Measurements from ENCODE around the gene STXBP6. TPM values are rescaled to one million over a fixed set of nuclear protein-coding genes. Genes with fewer than 3 reads are reported as not detected.
"Not testable (repeated sequence)": the region's sequence is repeated elsewhere in the genome, so short reads cannot be mapped to it uniquely, and the experiment has no call there.

Gene STXBP6
- total RNA-seq, 1 donor from 2014 or later = 11.0 TPM

DNA sequence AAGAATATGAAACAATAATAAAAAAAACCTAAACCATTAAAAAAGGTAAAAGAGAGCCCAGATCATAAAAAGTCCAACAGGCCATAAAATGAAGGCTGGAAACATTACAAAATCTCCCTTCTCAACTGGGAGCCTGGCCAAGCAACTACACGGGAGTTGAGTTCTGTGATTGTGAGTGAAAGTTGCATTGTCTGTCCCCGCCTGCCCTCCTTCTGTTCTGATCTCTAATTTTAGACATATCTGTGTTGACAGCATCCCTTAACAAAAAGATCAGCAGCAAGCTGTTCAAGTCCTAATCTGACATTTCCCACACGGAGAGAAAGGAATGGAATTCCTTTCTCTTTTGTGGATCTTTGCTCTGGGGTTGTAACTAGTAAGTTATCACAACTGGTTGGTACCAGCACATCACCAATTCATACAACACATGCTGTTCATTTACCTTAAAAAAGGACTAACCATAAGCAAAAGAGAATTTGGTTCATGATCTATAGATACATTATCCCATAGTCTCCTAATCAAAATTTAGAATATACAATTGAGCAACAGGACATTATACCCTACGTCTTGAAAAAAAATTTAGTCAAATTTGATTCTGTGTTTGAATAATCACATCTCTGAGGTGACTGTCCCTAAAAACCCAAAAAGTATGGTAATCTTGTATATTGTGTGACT is 210.9 kb downstream of the STXBP6 start:
- TF ChIP-seq EZH2phosphoT487 (IDR thresholded peaks at IDR 0.05) = no peak
- no peak for TF ChIP-seq EZH2 (IDR thresholded peaks at IDR 0.05)
- TF ChIP-seq, protein P1, sequence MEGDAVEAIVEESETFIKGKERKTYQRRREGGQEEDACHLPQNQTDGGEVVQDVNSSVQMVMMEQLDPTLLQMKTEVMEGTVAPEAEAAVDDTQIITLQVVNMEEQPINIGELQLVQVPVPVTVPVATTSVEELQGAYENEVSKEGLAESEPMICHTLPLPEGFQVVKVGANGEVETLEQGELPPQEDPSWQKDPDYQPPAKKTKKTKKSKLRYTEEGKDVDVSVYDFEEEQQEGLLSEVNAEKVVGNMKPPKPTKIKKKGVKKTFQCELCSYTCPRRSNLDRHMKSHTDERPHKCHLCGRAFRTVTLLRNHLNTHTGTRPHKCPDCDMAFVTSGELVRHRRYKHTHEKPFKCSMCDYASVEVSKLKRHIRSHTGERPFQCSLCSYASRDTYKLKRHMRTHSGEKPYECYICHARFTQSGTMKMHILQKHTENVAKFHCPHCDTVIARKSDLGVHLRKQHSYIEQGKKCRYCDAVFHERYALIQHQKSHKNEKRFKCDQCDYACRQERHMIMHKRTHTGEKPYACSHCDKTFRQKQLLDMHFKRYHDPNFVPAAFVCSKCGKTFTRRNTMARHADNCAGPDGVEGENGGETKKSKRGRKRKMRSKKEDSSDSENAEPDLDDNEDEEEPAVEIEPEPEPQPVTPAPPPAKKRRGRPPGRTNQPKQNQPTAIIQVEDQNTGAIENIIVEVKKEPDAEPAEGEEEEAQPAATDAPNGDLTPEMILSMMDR (IDR thresholded peaks at IDR 0.05) = no peak
- H3K27me3 ChIP-seq = no peaks in the 10 kb centered on the region
- Mint-ChIP-seq H3K36me3 (no peaks in the 10 kb centered on the region), H3K4me1 (peaks cover 12% of the 10 kb centered on the region), H3K9me3 (no peaks in the 10 kb centered on the region), H3K27me3 (ENCODE audit: insufficient read depth, low read depth) (no peaks in the 10 kb centered on the region), H3K4me3 (no peak overlapping the region), H3K27ac (no peak overlapping the region)
- H2AFZ ChIP-seq (replicated peaks) = no peak overlapping the region
- H3K4me1 ChIP-seq = peaks cover 16% of the 10 kb centered on the region
- H3F3A ChIP-seq (ENCODE audit: low read depth) = no peaks in the 10 kb centered on the region
- no peak overlapping the region for H3K4me3 ChIP-seq
- H3K9me3 ChIP-seq (ENCODE audit: low read depth) = no peaks in the 10 kb centered on the region
- H3K4me2 ChIP-seq = no peak overlapping the region
- DNase-seq (ENCODE audit: low spot score) = peak; percentile 27
- H3K27ac ChIP-seq = no peak overlapping the region
- no peaks in the 10 kb centered on the region for H4K20me1 ChIP-seq (ENCODE audit: low read depth)
- H3K36me3 ChIP-seq = no peaks in the 10 kb centered on the region
- no peak overlapping the region for H3K9ac ChIP-seq
- H3K79me2 ChIP-seq (ENCODE audit: low read depth) = no peaks in the 10 kb centered on the region

DNA sequence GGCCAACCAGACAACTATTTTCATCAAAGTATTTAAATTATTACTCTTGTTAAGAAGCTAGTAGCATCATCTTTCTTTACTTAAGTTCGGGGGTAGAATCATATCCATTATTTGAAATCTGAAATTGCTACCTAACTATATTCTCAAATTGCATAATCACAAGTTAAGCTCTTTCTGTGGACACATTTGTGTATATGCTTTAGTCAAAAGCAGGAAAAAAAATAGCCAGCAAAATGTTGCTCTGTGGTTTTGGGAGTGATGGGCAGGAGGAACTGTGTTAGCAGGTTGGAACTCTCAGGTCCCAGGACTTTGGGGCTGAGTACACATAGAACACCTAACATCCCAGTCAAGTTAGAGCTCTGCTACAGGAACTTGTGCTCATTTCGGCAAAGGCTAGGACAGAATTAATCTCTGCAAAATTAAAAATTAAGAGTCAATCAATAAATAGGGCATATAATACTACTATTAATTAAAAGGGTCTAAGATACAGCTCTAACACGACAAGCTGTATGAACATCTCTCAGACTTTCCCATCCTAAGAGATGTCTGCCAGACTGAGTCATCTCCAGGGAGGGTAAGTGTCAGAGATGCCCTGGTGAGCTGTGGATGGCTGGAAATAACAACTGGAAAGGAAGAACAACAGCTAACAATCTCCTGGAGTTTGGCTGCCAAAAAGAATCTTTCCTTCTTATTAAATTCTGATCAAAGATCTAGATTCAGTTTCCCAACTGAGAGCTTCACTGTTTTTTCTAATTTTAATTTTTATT is 212.5 kb downstream of the STXBP6 start:
- no peaks in the 10 kb centered on the region for H3F3A ChIP-seq (ENCODE audit: low read depth)
- H3K27me3 Mint-ChIP-seq (ENCODE audit: insufficient read depth, low read depth) = no peaks in the 10 kb centered on the region
- H3K4me1 ChIP-seq = peaks cover 16% of the 10 kb centered on the region
- no peaks in the 10 kb centered on the region for H3K36me3 ChIP-seq
- no peaks in the 10 kb centered on the region for H3K9me3 ChIP-seq (ENCODE audit: low read depth)
- no peak overlapping the region for H3K4me2 ChIP-seq
- H3K9me3 Mint-ChIP-seq = no peaks in the 10 kb centered on the region
- TF ChIP-seq, protein P1 (IDR thresholded peaks at IDR 0.05) = no peak
- no peak for TF ChIP-seq EZH2 (IDR thresholded peaks at IDR 0.05)
- no peak for TF ChIP-seq EZH2phosphoT487 (IDR thresholded peaks at IDR 0.05)
- peak overlapping the region; percentile 51 for H3K27ac Mint-ChIP-seq
- no peaks in the 10 kb centered on the region for H3K79me2 ChIP-seq (ENCODE audit: low read depth)
- no peak overlapping the region for H3K27ac ChIP-seq
- H3K36me3 Mint-ChIP-seq = no peaks in the 10 kb centered on the region
- no peaks in the 10 kb centered on the region for H3K27me3 ChIP-seq
- H3K4me1 Mint-ChIP-seq = peaks cover 12% of the 10 kb centered on the region
- no peaks in the 10 kb centered on the region for H4K20me1 ChIP-seq (ENCODE audit: low read depth)
- H2AFZ ChIP-seq (replicated peaks) = no peak overlapping the region
- H3K4me3 Mint-ChIP-seq = no peak overlapping the region
- H3K9ac ChIP-seq = no peak overlapping the region
- H3K4me3 ChIP-seq = no peak overlapping the region
- no peak for DNase-seq (ENCODE audit: low spot score)

- not testable (repeated sequence) for H3K4me3 ChIP-seq; H3K36me3 Mint-ChIP-seq; H3K79me2 ChIP-seq (ENCODE audit: low read depth); H3K27me3 ChIP-seq; H2AFZ ChIP-seq (replicated peaks); DNase-seq (ENCODE audit: low spot score); H3K9ac ChIP-seq; H3K4me2 ChIP-seq; H4K20me1 ChIP-seq (ENCODE audit: low read depth); H3K27ac Mint-ChIP-seq; H3K4me3 Mint-ChIP-seq; H3F3A ChIP-seq (ENCODE audit: low read depth); H3K27ac ChIP-seq; H3K9me3 Mint-ChIP-seq; H3K9me3 ChIP-seq (ENCODE audit: low read depth); H3K27me3 Mint-ChIP-seq (ENCODE audit: insufficient read depth, low read depth); H3K36me3 ChIP-seq
- H3K4me1 Mint-ChIP-seq = peaks cover 12% of the 10 kb centered on the region
- H3K4me1 ChIP-seq = peaks cover 16% of the 10 kb centered on the region
Measured at GRCh38 chr14:24836324-24836723, 213.6 kb downstream of the STXBP6 start.

- H3K4me3 Mint-ChIP-seq = no peak overlapping the region
- no peak overlapping the region for H3K4me3 ChIP-seq
- H3K36me3 ChIP-seq = no peaks in the 10 kb centered on the region
- DNase-seq (ENCODE audit: low spot score) = no peak
- H3K9ac ChIP-seq = no peak overlapping the region
- no peak overlapping the region for H3K27ac ChIP-seq
- H3F3A ChIP-seq (ENCODE audit: low read depth) = no peaks in the 10 kb centered on the region
- no peaks in the 10 kb centered on the region for H3K79me2 ChIP-seq (ENCODE audit: low read depth)
- TF ChIP-seq, protein P1 (IDR thresholded peaks at IDR 0.05) = no peak
- no peak for TF ChIP-seq EZH2 (IDR thresholded peaks at IDR 0.05)
- no peak for TF ChIP-seq EZH2phosphoT487 (IDR thresholded peaks at IDR 0.05)
- no peaks in the 10 kb centered on the region for H3K36me3 Mint-ChIP-seq
- peaks cover 11% of the 10 kb centered on the region for H3K4me1 ChIP-seq
- no peaks in the 10 kb centered on the region for H3K9me3 Mint-ChIP-seq
- H3K4me2 ChIP-seq = no peak overlapping the region
- H4K20me1 ChIP-seq (ENCODE audit: low read depth) = no peaks in the 10 kb centered on the region
- no peak overlapping the region for H3K27ac Mint-ChIP-seq
- no peak overlapping the region for H2AFZ ChIP-seq (replicated peaks)
- no peaks in the 10 kb centered on the region for H3K27me3 Mint-ChIP-seq (ENCODE audit: insufficient read depth, low read depth)
- no peaks in the 10 kb centered on the region for H3K27me3 ChIP-seq
- peaks cover 12% of the 10 kb centered on the region for H3K4me1 Mint-ChIP-seq
- H3K9me3 ChIP-seq (ENCODE audit: low read depth) = no peaks in the 10 kb centered on the region
Measured at GRCh38 chr14:24834956-24835355, 215.0 kb downstream of the STXBP6 start.

Measured in neural progenitor cell (in vitro differentiated cells).